Measurements from ENCODE around the gene MRPL44. TPM values are rescaled to one million over a fixed set of nuclear protein-coding genes. Genes with fewer than 3 reads are reported as not detected.

Gene MRPL44
- 10 to 100 TPM; 27.6 to 35.1 (median 31.0) TPM for total RNA-seq
- 31.0 TPM for total RNA-seq (2013)

DNA sequence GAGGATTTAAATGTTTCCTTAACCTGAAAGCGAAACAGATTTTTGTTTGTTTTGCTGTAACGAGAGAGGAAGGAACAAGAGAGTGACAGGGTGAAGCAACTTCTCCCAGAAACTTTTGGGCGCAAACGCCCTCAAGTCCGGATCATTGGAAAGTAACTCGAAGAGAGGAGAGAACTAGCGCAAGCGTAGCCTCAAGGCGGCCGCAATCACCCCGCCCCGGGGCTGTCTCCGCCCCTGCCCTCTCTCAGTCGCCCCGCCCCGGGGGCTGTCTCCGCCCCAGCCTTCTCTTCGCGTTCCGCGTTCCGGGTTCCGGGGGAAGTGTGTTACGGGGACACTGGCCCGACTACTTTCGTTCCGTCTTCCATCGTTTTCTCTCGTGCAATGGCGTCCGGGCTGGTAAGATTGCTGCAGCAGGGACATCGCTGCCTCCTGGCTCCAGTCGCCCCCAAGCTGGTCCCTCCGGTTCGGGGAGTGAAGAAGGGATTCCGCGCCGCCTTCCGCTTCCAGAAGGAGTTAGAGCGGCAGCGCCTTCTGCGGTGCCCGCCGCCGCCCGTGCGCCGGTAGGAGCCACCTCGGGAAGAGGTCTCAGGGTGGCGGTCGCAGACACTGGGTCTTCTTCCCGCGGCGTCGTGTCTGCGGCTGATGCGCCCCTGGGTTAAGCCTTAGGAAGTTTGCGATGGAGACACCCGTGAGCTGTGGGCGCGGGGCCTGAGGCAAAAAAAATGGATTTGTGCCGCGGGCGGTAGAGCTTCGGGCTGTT lies at the start of gene MRPL44:
Gene MRPL44 (plus strand): TSS at position 372 of the 760 bp plus-strand sequence. CDS start 10 bp downstream, at position 382.
- under 1% methylated on average over 65 of the region's 65 CpGs for WGBS (ENCODE audit: insufficient coverage)
- Mint-ChIP-seq H3K36me3 (no peaks in the 10 kb centered on the region), H3K4me1 (peaks cover 46 to 56% of the 10 kb centered on the region in 2 donors), H3K27ac (peak within 1 kb of the TSS; percentile 93 to 95), H3K27me3 (ENCODE audit: low read depth in 2 of 2) (no peaks in the 10 kb centered on the region), H3K4me3 (peak within 1 kb of the TSS; percentile 97), H3K9me3 (no peaks in the 10 kb centered on the region)
- peaks cover 16% of the 10 kb centered on the region for H3K4me1 ChIP-seq (ENCODE audit: control insufficient read depth, insufficient read depth, low read length)
- intact Hi-C loops (cut with micrococcal nuclease) = loop anchor here (1.0 to 2.0 kb wide), 4 partner anchors 12 to 196 kb away; partner anchors contain the start of gene WDFY1
- H3K36me3 ChIP-seq (ENCODE audit: control insufficient read depth, insufficient read depth, low read length) = peaks cover 21% of the 10 kb centered on the region
- TF ChIP-seq, protein P1, sequence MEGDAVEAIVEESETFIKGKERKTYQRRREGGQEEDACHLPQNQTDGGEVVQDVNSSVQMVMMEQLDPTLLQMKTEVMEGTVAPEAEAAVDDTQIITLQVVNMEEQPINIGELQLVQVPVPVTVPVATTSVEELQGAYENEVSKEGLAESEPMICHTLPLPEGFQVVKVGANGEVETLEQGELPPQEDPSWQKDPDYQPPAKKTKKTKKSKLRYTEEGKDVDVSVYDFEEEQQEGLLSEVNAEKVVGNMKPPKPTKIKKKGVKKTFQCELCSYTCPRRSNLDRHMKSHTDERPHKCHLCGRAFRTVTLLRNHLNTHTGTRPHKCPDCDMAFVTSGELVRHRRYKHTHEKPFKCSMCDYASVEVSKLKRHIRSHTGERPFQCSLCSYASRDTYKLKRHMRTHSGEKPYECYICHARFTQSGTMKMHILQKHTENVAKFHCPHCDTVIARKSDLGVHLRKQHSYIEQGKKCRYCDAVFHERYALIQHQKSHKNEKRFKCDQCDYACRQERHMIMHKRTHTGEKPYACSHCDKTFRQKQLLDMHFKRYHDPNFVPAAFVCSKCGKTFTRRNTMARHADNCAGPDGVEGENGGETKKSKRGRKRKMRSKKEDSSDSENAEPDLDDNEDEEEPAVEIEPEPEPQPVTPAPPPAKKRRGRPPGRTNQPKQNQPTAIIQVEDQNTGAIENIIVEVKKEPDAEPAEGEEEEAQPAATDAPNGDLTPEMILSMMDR (IDR thresholded peaks at IDR 0.05) = no peak
- ATAC-seq (peak; percentile 99 to 100 (median 100)), DNase-seq (peak; percentile 98)
- H3K27ac ChIP-seq (ENCODE audit: low read length) = peak within 1 kb of the TSS; percentile 79
- no peaks in the 10 kb centered on the region for H3K9me3 ChIP-seq (ENCODE audit: control insufficient read depth, insufficient read depth, low read length)
- H3K27me3 ChIP-seq (ENCODE audit: control insufficient read depth, insufficient read depth, low read length) = no peaks in the 10 kb centered on the region
- H3K4me3 ChIP-seq (ENCODE audit: low read length) = peak within 1 kb of the TSS; percentile 97

- H3K4me3 ChIP-seq (ENCODE audit: low read length) = no peak overlapping the region
- peak overlapping the region; percentile 3 to 39 for H3K27ac Mint-ChIP-seq
- no peaks in the 10 kb centered on the region for H3K4me1 ChIP-seq (ENCODE audit: control insufficient read depth, insufficient read depth, low read length)
- no peaks in the 10 kb centered on the region for H3K27me3 Mint-ChIP-seq (ENCODE audit: low read depth in 2 of 2)
- no peak overlapping the region for H3K27ac ChIP-seq (ENCODE audit: low read length)
- DNase-seq (no peak), ATAC-seq (no peak)
- H3K36me3 ChIP-seq (ENCODE audit: control insufficient read depth, insufficient read depth, low read length) = peaks cover 16% of the 10 kb centered on the region
- H3K27me3 ChIP-seq (ENCODE audit: control insufficient read depth, insufficient read depth, low read length) = no peaks in the 10 kb centered on the region
- TF ChIP-seq, protein P1 (IDR thresholded peaks at IDR 0.05) = no peak
- H3K9me3 Mint-ChIP-seq = no peaks in the 10 kb centered on the region
- peaks cover 33 to 34% of the 10 kb centered on the region in 2 donors for H3K4me1 Mint-ChIP-seq
- no peaks in the 10 kb centered on the region for H3K36me3 Mint-ChIP-seq
- no peaks in the 10 kb centered on the region for H3K9me3 ChIP-seq (ENCODE audit: control insufficient read depth, insufficient read depth, low read length)
- no peak overlapping the region for H3K4me3 Mint-ChIP-seq
- 92% methylated on average over 8 of the region's 8 CpGs for WGBS (ENCODE audit: insufficient coverage)
- intact Hi-C loops (cut with micrococcal nuclease) = no loop called here
Observed at GRCh38 chr2:223908304-223908998, 48.8 kb upstream of the MRPL44 start.

DNA sequence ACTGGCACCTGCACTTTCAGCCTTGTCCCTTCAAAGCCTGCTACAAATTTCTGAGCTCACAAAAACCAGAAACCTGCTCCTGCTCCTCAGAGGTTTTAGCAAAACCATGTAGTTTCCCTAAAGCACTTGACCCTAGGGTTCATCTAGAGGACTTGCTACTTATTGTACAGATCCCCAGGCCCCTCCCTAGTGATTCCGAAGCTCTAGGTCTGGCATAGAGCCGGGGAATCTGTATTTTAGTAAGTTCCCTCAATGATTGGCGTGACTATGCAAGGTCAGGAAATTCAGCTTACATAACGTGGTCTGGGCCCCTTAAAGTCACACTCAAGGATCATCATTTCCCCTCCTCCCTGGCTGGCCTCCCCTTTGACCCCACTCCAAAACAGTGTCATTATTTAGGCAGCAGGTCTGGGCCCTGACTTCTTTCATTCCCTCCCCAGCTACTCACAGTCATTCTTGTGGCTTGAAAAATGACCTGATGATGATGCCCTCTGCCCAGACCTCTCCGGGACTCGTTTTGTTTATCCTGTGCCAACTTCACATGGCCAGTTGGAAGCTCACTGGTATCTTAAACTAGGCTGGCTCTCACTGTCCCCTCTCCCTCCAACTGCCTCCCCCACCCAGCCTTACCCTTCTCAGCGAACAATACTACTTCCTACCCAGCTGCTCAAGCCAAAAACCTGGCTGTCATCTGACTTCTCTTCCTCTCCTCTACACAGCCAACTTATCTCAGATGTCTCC lies 48.1 kb upstream of the MRPL44 start:
- H3K27ac ChIP-seq (ENCODE audit: low read length) = no peak overlapping the region
- Mint-ChIP-seq H3K4me1 (peaks cover 33 to 34% of the 10 kb centered on the region in 2 donors), H3K36me3 (no peaks in the 10 kb centered on the region), H3K4me3 (no peak overlapping the region), H3K27ac (peak overlapping the region; percentile 3 to 39), H3K9me3 (no peaks in the 10 kb centered on the region), H3K27me3 (ENCODE audit: low read depth in 2 of 2) (no peaks in the 10 kb centered on the region)
- DNase-seq = no peak
- H3K9me3 ChIP-seq (ENCODE audit: control insufficient read depth, insufficient read depth, low read length) = no peaks in the 10 kb centered on the region
- TF ChIP-seq, protein P1 (IDR thresholded peaks at IDR 0.05) = no peak
- no peaks in the 10 kb centered on the region for H3K4me1 ChIP-seq (ENCODE audit: control insufficient read depth, insufficient read depth, low read length)
- no peaks in the 10 kb centered on the region for H3K27me3 ChIP-seq (ENCODE audit: control insufficient read depth, insufficient read depth, low read length)
- WGBS (ENCODE audit: insufficient coverage) = 84% methylated on average over 7 of the region's 7 CpGs
- ATAC-seq = peak in 1 of 3 donors; percentile 29
- peaks cover 14% of the 10 kb centered on the region for H3K36me3 ChIP-seq (ENCODE audit: control insufficient read depth, insufficient read depth, low read length)
- H3K4me3 ChIP-seq (ENCODE audit: low read length) = no peak overlapping the region
- intact Hi-C loops (cut with micrococcal nuclease) = no loop called here

Measured in natural killer cell (primary cell).